Chondrocyte (in vitro differentiated cells): ENCODE measurements around the gene GCFC2. TPM values are rescaled to one million over a fixed set of nuclear protein-coding genes. Genes with fewer than 3 reads are reported as not detected.

ENCODE experiments used
- DNase-seq: peaks from one replicate; pipeline ENCODE4 v3.0.0; 2021; ENCODE audit warnings: mixed read lengths, low spot score
- H3K27ac Mint-ChIP-seq: one replicate; pipeline ENCODE4 v1.8.0; 2021; ENCODE audit warnings: mild to moderate bottlenecking, moderate library complexity, mixed read lengths; ENCODE audit not compliant: unreplicated experiment
- H3K27me3 Mint-ChIP-seq: 2 replicates; pipeline ENCODE4 v1.8.0; 2021; ENCODE audit warnings: low read depth, mixed read lengths
- H3K36me3 Mint-ChIP-seq: 2 replicates; pipeline ENCODE4 v1.8.0; 2021; ENCODE audit warnings: low read depth, mixed read lengths
- H3K4me1 Mint-ChIP-seq: 2 replicates; pipeline ENCODE4 v1.8.0; 2021; ENCODE audit warnings: low read depth, mild to moderate bottlenecking, mixed read lengths
- H3K4me3 Mint-ChIP-seq: one replicate; pipeline ENCODE4 v1.8.0; 2021; ENCODE audit warnings: mild to moderate bottlenecking, moderate library complexity, mixed read lengths; ENCODE audit not compliant: unreplicated experiment
- H3K9me3 Mint-ChIP-seq: 2 replicates; pipeline ENCODE4 v1.8.0; 2021; ENCODE audit warnings: low read depth, mixed read lengths
- CTCF ChIP-seq: fragments of 200-600 bp; sonication (generic); IDR thresholded peaks from 2 replicates; pipeline ENCODE4 v1.5.0; 2021; ENCODE audit warnings: antibody characterized with exemption, mild to moderate bottlenecking, moderate library complexity
- total RNA-seq: library from RNA; stranded (reverse); gene quantifications from 3 replicates; pipeline ENCODE4 v1.2.1, GENCODE V29; 2021

The GCFC2 gene
- total RNA-seq, 1 donor from 2014 or later: 10.7 TPM

GRCh38 chr2:75621228-75621627 is 89.5 kb downstream of the GCFC2 start:
- H3K9me3 Mint-ChIP-seq: no peaks in the 10 kb centered on the region
- DNase-seq: no peak
- no peak for TF ChIP-seq CTCF
- no peaks in the 10 kb centered on the region for H3K36me3 Mint-ChIP-seq
- no peaks in the 10 kb centered on the region for H3K27me3 Mint-ChIP-seq
- no peak overlapping the region for H3K27ac Mint-ChIP-seq
- no peak overlapping the region for H3K4me3 Mint-ChIP-seq
- H3K4me1 Mint-ChIP-seq: peaks cover 12% of the 10 kb centered on the region

- no peaks in the 10 kb centered on the region for H3K36me3 Mint-ChIP-seq
- H3K9me3 Mint-ChIP-seq: no peaks in the 10 kb centered on the region
- TF ChIP-seq CTCF: no peak
- no peaks in the 10 kb centered on the region for H3K27me3 Mint-ChIP-seq
- no peak overlapping the region for H3K4me3 Mint-ChIP-seq
- H3K27ac Mint-ChIP-seq: peak overlapping the region; percentile 87
- no peak for DNase-seq
- peaks cover 12% of the 10 kb centered on the region for H3K4me1 Mint-ChIP-seq
Observed at GRCh38 chr2:75619956-75620740, 90.6 kb downstream of the GCFC2 start.

DNA sequence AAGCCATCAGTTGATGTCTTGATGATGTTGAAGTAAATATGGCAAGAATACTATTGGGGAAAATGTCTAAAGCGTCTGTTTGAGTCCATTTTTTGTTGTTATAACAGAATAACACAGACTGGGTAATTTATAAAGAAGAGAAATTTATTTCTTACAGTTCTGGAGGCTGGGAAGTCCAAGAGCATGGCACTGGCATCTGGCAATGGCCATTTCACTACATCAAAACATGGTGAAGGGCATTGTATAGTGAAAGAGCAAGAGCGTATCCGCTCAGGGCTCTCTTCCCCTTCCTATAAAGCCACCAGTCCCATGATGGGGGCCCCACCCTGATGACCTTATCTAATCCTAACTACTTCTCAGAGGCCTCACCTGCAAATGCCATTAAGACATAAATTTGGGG is 93.8 kb downstream of the GCFC2 start:
- Mint-ChIP-seq H3K4me3 (no peak overlapping the region), H3K27ac (no peak overlapping the region), H3K4me1 (peaks cover 12% of the 10 kb centered on the region), H3K27me3 (no peaks in the 10 kb centered on the region), H3K9me3 (no peaks in the 10 kb centered on the region), H3K36me3 (no peaks in the 10 kb centered on the region)
- no peak for DNase-seq
- TF ChIP-seq CTCF: no peak

DNA sequence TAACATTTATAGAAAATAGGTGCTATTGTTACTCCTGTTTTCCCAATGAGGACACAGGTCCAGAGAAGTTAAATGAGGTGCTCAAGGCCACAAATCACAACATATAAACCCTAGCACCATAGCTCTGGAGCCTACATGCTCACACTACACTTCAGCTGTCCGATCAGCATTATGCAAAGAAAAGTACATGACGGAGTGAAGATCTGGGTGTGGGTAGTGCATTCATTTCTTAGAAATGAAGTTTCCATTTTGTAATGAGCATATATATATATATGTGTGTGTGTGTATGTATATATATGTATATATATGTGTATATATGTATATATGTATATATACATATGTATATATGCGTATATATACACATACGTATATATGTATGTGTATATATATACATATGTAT is 94.3 kb downstream of the GCFC2 start:
- Mint-ChIP-seq H3K27me3 (no peaks in the 10 kb centered on the region), H3K9me3 (no peaks in the 10 kb centered on the region), H3K4me3 (no peak overlapping the region), H3K27ac (no peak overlapping the region), H3K36me3 (no peaks in the 10 kb centered on the region), H3K4me1 (peaks cover 12% of the 10 kb centered on the region)
- no peak for TF ChIP-seq CTCF
- no peak for DNase-seq

GRCh38 chr2:75614162-75614651 is 96.5 kb downstream of the GCFC2 start:
- no peak overlapping the region for H3K4me3 Mint-ChIP-seq

More at GRCh38 chr2:75614162-75614651, 96.5 kb downstream of the GCFC2 start:
- no peak for DNase-seq
- TF ChIP-seq CTCF: no peak
- no peaks in the 10 kb centered on the region for H3K9me3 Mint-ChIP-seq
- no peaks in the 10 kb centered on the region for H3K36me3 Mint-ChIP-seq
- no peaks in the 10 kb centered on the region for H3K4me1 Mint-ChIP-seq
- no peak overlapping the region for H3K27ac Mint-ChIP-seq
- H3K27me3 Mint-ChIP-seq: no peaks in the 10 kb centered on the region
